ENCODE measurements around the gene GGN.
"Not testable (repeated sequence)": the region's sequence is repeated elsewhere in the genome, so short reads cannot be mapped to it uniquely, and the experiment has no call there.

Gene GGN

DNA sequence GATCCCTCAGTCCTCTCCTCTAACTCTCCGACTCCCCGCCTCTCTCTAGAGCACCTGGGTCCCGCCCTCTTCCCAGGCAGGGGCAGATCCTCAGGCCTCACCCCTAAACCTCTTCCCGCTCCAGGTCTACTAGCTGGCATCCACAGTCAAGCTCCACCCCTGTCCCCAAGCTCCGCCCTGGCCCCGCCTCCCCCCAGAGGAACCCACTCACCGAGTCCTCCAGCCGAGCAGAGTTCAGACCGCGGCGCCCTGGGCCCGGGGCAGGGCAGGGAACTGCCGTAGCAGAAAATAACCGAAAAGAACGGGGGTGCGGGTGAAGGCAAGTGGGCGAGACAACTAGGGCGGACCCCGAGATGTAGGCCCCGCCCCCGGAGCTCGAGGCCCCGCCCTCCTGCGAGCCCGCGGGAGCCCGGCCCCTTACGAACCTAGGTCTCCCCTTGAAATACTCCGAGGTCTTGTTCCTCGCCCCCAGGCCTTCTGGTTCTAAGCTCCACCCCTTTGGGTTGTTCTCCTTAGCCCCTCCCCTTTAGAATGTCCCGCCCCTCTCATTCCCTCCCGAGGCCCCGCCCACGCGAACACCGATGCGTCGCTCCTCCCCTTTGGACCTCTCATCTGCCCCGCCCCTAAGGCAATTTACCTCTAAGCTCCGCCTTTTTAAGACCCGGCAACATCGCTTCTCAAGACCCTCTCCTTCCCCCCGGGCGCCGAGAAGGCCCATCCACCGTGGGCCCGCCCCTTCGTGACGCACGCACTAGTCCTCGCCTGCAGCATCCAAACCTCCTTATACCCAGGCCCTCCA lies at the start of gene GGN:
GGN (minus strand) TSS at position 485 of the 799 bp plus-strand sequence. CDS start 773 bp downstream, outside the sequence.
- peak; percentile 93 for DNase-seq

DNA sequence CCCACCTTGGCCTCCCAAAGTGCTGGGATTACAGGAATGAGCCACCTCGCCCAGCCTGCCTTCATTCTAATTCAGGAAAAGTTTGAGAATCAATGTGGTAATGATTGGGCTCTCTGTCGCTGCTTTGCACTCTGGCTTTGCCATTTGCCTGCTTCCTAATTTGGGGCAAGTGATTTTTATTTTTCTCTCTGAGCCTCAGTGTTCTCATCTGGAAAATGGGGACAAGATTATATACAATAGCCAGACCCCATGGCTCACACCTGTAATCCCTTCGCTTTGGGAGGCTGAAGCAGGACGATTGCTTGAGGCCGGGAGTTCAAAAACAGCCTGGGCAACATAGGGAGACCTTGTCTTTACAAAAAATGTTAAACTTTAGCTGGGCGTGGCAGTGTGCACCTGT lies 49.5 kb upstream of the GGN start:
- no peak for DNase-seq

DNA sequence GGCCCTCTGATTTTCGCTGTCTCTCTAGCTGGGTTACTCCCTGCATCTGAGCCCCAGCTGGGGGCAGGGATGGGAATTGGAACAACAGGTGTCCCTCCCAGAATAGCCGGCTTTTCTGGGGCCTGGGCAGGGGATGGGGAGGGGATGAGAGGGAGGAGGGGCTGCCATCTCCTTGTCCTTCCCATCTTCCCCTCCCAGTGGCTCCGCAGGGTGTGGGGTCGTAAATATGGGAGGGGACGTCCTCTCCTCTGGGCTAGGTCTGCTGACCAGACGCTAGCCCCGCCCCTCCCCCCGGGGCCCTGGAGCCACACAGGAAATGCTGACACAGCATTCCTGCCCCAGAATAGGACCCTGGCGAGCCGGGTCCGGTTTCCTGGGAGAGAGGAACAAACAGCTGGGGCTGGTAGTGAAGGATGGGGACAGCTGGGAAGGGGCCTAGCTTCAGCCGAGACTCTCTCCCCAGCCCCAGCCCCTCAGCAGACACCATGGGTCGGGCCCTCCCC lies 46.8 kb upstream of the GGN start:
- DNase-seq = no peak

DNA sequence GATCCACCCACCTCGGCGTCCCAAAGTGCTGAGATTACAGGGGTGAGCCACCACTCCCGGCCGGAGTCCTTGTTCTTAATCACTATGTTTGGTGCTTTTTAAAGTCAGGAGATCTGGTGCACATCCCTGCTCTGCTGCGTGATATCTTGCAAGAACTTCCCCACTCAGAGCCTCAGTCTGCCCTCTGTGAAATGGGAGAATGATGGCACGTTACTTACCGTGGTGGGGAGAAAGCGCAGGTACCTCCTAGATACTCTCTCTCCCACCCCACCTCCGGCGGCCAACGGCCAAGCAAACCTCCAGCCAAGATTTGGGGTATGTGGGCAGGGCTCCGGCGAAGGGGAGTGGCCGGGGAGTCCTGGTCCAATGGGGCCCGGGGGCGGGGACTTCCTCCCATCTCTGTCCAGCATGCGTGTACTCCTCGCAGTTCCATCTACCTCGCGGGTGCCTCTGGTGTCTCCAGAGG lies 45.5 kb upstream of the GGN start, which contains the start of gene RYR1:
RYR1 (plus strand) TSS at position 424 of the 466 bp plus-strand sequence. CDS start 139 bp downstream, outside the sequence.
- DNase-seq = peak; percentile 79

GRCh38 chr19:38430931-38431330 lies 43.1 kb upstream of the GGN start:
- no peak for DNase-seq

DNA sequence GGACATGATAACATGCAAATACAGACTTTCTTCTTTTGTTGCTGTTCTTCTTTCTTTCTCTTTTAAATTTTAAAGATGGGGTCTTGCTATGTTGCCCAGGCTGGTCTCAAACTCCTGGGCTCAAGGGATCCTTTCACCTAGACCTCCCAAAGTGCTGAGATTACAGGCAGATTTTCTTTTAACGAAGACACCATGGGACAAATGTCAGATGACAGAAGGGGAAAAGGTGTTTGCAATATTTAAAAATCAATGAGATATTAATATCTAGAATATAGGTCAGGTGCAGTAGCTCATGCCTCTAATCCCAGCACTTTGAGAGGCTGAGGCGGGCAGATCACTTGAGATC lies 42.0 kb upstream of the GGN start:
- no peak for DNase-seq

GRCh38 chr19:38429055-38429810 lies 41.4 kb upstream of the GGN start:
- peak; percentile 43 for DNase-seq

- peak; percentile 69 for DNase-seq
Measured at GRCh38 chr19:38427035-38427677, 39.3 kb upstream of the GGN start.

- DNase-seq = peak; percentile 70
Measured at GRCh38 chr19:38425810-38426466, 38.1 kb upstream of the GGN start, which contains the start of gene RASGRP4. TSS of gene RASGRP4 (minus strand) at chr19:38426219. CDS start at chr19:38426091, 128 bp downstream.

DNA sequence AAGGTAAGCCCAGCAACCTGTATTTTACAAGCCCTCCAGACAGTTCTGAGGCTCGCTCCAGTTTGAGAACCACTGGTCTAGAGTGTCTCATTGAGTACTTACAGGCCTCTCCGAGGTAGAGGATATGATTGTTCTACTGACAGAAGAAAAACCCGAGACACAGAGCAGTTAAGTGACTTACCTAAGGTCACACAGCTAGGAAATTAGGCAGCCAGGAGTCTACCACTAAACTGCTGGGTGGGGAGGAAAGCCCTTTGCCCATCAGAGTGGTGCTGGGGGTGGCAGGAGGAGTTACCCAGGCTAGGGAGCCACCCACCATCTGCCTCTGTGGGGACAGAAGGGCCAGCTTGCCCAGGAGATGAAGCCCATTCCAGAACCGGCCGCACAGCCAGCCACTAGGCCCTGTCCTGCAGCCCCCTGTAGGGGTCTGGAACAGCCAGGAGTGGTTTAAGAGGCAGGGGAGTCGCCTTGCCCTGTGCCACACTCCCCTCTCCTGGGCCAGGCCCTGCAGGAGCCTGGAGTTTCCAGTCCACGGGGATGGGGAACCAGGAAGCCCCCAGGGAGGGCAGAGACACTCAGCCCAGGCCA lies 37.5 kb upstream of the GGN start:
- no peak for DNase-seq

DNA sequence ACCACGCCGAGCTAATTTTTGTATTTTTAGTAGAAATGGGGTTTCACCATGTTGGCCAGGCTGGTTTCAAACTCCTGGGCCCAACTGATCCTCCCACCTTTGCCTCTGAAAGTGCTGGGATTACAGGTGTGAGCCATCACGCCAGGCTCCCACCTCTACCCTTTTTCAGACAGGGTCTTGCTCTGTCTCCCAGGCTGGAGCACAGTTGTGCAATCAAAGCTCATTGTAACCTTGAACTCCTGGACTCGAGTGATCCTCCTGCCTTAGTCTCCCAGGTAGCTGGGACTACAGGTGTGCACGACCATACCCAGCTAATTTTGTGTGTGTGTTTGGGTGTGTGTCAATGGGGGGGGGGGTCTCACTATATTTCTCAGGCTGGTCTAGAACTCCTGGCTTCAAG lies 36.4 kb upstream of the GGN start:
- no peak for DNase-seq

DNA sequence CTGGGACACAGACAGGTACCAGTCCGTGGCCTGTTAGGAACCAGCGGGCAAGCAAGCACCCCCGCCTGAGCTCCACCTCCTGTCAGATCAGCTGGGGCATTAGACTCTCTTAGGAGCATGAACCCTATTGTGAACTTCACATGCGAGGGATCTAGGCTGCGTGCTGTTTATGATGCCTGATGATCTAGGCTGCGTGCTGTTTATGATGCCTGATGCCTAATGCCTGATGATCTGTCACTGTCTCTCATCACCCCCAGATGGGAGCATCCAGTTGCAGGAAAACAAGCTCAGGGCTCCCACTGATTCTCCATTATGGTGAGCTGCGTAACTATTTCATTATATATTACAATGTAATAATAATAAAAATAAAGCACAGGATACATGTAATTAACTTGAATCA lies 34.6 kb upstream of the GGN start:
- no peak for DNase-seq

DNA sequence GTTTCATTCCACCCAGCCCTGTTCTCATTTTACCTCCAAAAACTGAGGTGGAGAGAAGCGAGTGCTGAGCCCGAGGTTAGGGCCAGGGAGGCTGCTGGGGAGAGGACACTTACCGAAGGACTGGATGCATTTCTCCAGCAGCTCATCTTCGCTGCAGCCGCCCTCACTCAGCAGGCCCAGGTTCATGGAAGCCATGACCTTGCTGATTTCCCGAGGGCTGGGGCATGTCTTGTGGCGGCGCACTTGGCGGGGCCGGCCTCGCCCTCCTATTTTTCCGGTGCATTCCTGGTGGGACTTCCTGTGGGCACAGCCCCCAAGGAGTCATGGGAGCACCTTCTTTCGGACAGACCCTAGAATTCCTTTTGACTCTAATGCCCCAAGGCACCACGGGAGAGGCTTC lies 34.0 kb upstream of the GGN start:
- DNase-seq = no peak

DNA sequence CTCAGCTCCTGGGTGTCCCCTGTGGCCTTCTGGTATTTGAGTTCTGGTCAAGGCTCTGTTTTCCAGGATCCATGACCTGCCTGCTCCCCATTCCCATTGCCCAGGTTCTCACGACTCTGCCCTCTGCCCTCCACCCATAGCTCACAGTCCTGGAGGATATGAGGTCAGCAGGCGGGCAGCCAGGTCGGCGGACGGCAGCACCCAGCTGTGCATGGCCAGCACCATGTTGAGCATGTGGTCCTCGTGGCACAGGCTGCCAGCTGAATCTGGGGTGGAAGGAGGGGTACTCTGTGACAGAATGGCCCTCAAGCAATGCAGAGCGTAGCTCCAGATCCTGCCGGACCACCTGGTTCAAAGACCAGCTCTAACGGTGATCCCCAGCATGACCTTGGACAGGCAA lies 33.1 kb upstream of the GGN start:
- DNase-seq = no peak

- peak; percentile 79 for DNase-seq
Measured at GRCh38 chr19:38417544-38418506, 30.0 kb upstream of the GGN start.

GRCh38 chr19:38417146-38417543 lies 29.3 kb upstream of the GGN start:
- DNase-seq = no peak

DNA sequence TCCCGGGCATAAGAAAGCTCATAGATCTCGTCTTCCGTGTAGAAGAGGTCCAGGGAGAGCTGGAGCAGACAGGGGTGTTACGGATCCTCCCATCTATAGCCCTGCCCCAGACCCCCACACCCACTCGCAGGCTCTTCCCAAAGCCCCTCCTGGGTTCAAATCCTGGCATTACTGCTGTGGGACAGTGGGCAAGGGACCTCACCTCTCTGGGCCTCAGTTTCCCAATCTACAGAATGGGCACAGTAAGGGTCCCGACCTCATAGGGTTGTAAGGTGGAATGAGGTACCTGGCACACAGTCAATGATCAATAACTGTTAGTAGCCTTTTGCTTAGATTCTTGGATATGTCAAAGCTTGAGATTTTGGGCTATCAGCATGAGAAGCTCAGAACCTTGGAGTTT lies 25.6 kb upstream of the GGN start:
- no peak for DNase-seq

DNA sequence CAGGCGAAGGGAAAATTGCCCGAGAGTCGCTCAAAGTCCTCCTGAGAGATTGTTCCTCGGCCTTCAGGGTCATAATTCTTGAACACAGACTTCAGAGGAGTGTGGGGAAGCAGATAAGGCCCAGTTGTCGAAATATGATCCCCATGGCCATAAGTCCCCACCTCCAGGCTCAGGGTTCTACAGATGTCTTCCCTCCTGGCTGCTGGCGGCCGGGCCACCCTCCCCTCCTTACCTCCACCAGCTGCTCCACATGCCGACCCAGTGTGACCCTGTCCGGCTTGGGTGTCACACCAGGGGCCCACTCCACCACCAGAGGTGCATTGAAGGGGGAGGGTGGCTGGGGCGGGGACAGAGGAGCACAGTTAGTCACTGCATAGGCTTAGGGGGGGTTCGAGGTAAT lies 25.1 kb upstream of the GGN start:
- DNase-seq = no peak

DNA sequence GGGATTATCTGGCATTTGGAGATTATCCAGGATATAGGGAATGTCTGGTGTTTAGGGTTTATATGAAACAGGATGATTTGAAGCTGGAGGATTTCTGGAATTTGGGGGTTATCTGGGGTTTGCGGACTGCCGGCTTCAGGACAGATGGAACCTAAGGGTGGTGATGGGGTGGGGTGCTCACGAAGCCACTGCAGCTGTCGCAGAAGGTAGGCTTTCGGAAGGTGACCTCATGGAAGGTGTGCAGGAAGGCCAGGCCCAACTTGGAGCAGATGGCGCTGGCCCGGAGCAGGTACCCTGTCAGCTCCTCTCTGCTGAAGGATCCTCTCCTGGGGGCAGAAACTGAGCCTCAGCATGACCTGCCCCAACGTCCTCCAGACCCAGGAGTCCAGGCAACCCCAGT lies 24.7 kb upstream of the GGN start:
- DNase-seq = no peak

DNA sequence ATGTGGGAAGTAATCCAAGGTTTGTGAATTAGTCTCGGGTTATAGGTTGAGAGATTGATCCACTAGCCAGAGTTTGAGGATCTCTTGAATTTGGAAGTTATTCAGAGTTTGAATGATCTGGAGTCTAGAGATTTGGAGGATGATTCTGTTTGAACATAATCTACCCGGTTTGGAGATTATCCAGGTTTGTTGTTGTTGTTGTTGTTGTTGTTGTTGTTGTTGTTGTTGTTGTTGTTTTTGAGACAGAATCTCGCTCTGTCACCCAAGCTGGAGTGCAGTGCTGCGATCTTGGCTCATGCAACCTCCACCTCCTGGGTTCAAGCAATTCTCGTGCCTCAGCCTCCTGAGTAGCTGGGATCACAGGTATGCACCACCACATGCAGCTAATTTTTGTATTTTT lies 24.1 kb upstream of the GGN start:
- DNase-seq = not testable (repeated sequence)
